SHP77 treated with DMSO at 0.1 percent for 48 hours (cell line): ENCODE results near the gene BRCC3.

Source experiments
- DNase-seq: peaks from one replicate; lab custom pipeline; 2025; lab: John Stamatoyannopoulos, UW

BRCC3 gene

DNA sequence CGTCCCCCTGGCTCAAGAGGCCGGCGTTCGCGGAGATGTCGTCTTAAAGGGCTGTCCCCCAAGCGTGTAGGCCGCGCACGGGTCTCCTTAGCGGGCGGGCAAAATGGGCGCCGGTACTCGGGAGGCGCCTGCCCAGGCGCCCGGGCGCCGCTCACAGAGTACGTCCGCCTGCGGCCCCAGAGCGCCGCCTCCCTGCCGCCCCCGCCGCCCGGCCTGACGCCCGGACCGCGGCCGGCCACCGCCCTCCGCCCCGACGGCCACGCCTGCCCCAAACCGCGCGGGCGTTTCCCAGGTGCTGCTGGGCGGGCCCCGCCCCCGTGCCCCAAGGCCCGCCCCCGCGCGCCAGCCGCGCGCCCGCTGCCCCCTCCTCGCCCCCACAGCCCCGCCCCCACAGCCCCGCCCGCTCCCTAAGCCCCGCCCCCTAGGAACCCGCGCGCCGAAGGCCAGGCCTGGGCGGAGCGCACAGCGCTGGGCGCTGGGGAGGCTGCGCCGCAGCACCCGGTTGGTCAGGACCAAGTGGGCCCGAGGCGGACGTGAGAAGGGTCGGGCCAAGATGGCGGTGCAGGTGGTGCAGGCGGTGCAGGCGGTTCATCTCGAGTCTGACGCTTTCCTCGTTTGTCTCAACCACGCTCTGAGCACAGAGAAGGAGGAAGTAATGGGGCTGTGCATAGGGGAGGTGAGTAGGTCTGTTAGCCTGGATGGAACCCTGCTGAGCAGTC lies at the start of gene BRCC3, which contains the start of the genes CMC4 and MTCP1:
TSS of gene BRCC3 (plus strand) at position 534 of the 719 bp plus-strand sequence. CDS start at position 554, 20 bp downstream.
TSS of gene CMC4 (minus strand) at position 162 of the 719 bp plus-strand sequence. CDS start 7,113 bp downstream, outside the sequence.
TSS of gene MTCP1 (minus strand) at position 162 of the 719 bp plus-strand sequence. CDS start 5,126 bp downstream, outside the sequence.
- peak; percentile 41 for DNase-seq

DNA sequence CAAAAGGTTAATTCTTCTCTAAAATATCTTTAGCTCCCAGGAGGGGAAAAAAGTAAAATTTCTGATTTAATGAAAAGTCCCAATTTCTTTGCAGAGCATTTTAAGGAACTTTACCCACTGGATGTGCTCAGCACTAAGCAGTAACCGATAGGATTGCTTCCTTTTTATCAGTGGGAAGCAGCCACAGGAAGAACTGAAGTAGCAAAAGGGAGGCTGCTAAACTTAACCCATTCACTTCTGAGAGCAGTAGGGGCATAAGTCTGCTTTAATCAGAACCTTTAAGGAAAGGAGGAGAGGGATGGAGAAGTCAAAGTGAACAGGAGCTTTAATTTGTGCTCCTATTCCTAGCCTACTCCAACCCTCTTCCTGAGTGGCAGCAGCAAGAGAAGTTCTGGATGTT lies 48.7 kb upstream of the BRCC3 start, which contains the start of gene F8:
TSS of gene F8 (minus strand) at position 139 of the 400 bp plus-strand sequence. CDS start 171 bp downstream, outside the sequence.
- DNase-seq, result no peak

DNA sequence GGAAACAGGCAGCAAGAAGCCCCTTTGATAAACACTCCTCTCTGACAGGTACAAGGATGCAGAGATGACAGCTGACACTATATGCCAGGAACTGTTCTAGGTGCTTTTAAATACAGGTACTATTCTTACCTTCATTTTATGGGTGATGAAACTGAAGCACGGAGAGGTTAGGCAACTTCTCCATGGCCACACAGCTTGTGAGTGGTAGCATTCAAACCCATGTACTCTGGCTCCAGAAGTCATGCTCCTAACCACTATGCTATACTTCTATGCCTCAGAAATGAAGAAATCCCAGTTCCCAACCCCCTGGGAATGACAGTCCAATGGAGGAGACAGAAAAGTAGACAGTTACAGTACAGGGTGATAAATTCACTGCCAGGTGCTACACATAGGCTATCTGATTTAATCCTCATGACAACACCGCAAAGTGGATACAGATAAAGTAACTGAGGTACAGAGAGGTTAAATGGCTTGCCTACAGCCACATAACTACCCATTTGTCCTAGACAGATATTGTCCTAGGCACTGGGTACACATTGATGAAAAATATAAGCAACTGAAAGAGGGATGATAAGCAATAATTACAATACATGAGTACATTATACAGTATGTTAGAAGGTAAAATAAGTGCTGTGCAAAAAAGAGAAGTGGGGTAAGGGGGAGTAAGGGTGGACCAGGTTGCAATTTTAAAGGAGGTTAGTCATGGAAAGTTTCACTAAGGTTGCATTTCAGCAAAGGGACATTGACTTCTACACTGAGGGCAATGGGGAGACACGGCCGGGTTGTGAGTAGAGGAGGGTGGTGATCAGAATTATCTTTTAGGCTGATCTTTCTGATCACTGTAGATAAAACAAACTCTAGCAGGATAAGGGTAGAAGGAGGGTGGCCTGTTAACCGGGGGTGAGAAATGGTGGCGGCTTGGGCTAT lies 47.1 kb upstream of the BRCC3 start:
- DNase-seq, result no peak

DNA sequence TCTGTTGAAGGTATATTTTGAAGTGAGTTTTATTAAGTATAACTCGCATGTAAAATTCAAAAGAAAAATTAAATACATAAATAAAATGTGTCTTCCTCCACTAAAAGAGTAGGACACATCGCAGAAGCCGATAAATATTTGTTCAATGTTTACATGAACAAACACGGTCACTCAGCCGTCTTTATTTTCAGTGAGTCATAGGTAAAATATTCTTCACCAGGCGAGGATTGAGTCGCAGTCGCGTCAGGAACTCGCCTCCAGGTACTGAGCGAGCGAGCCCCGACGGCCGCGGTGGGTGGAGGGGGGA lies 44.9 kb upstream of the BRCC3 start:
- DNase-seq, result no peak

DNA sequence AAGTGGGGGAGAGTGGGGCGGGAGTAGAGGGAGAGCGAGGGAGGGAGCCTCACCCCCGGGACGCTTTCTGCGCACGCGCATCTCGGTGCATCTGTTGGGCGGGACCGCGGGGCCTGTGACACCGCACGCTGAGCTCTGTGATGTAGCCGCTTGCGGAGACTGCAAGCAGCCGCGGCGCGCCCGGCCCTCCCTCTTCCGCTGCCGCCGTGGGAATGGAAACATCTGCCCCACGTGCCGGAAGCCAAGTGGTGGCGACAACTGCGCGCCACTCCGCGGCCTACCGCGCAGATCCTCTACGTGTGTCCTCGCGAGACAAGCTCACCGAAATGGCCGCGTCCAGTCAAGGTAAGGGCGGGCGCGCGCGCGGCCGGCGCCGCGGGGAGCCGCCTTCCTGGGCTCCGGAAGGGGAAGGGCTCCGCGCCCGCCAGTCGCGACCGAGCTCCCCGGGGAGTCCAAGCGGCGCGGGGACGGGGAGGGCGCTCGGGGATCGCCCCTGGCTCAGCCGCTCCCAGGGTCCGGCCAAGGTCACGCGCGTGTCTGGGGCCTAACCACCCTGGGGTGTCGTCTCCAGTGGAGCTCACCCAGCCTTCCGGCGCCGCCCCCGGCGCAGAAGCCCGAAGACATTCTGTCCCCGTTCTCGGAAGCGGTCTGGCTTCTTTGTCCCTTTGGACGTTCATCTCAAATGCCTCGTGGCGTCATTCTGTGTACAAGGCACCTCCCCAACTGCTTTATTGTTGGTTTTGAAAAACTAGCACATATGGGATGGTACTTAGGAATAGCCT lies 44.4 kb upstream of the BRCC3 start, which contains the start of gene FUNDC2:
TSS of gene FUNDC2 (plus strand) at position 118 of the 782 bp plus-strand sequence. CDS start at position 213, 95 bp downstream.
- peak; percentile 74 for DNase-seq

DNA sequence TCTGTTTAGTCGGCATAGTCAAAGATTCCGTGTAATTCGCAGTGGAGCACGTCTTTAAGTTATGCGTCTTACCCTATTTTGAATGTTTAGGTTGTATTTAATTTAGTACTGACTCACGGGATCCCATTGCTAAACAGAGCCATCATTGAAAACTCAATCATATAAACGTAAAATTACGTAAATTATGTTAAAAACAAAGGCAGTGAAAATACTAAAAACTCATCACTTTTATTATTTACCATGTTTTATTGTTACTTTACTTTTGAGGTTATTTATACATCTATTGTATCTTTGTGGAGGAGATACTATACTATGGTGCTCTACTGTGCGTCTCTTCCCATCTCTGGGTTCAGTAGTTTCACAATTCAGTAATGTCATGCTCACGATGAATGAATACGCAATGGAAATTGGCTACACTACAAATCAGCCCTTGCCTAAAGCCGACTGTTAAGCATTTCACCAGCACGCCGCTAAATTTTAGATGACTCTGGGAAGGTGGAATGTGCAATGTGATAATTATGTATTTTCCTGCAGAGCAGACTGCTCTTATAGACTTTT lies 43.7 kb upstream of the BRCC3 start:
- no peak for DNase-seq

DNA sequence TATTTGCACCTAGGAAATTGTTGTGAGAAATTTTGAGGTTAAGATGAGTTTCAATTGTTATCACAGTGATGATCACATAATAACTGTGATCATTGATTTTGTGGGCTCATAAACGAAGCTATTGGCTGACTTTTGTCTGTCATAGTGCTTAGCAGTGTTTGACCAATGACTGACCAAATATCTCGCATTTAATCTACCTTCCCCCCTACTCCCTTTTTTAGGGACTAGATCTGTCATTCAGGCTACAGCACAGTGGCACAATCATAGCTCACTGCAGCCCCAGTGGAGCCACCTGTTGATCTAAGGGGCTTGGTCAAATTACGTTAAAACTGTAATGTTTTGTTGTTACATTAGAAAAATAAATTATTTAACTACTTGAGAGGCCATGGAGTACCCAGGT lies 43.2 kb upstream of the BRCC3 start:
- DNase-seq, result no peak

DNA sequence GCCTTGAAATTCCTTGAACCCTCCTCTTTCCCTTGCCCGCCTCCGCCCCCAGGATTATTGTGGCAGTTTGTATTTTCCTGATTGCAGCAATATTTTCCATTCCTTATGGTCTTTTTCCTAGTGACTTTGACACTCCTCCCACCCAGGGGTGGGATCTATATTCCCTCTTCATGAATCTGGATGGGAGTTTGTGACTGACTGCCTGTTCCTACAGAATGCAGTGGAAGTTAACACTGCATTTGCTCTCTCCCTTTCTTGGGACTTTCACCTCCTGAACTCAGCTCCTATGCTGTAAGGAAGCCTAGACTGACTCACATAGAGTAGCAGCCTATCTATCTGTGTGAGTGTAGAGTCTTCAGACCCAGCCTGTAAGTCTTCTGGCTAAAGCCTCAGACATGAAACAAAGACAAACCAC lies 42.4 kb upstream of the BRCC3 start:
- DNase-seq, result no peak

DNA sequence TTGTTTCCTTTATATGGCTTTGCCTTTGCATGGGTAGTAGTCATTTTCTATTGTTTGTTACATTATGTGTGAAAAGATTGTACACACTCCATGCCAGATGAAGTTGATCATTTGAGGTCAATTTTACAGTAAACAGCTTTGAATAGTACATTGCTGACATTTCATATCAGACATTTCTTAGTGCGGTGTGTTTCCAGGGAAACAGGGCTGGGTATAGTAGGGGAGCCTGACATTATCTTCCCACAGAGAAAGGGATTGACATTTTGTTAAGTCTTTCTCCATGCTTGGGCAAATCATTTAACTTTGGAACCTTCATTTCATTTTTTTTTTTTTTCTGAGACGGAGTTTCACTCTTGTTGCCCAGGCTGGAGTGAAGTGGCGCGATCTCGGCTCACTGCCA lies 39.7 kb upstream of the BRCC3 start:
- DNase-seq, result no peak

DNA sequence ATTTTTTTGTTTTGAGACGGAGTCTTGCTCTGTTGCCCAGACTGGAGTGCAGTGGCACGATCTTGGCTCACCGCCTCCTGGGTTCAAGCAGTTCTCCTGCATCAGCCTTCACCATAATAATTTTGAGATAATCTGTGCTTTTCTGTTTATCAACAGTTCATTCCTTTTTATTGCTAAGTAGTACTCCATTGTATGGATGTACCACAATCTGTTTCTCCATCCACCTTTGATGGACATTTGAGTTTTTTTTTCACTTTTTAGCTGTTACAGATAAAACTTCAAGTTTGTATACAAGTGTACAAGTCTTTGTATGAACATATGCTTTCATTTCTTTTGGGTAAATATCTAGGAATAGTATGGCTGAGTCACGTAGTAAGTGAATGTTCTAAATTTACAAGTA lies 35.6 kb upstream of the BRCC3 start:
- no peak for DNase-seq

DNA sequence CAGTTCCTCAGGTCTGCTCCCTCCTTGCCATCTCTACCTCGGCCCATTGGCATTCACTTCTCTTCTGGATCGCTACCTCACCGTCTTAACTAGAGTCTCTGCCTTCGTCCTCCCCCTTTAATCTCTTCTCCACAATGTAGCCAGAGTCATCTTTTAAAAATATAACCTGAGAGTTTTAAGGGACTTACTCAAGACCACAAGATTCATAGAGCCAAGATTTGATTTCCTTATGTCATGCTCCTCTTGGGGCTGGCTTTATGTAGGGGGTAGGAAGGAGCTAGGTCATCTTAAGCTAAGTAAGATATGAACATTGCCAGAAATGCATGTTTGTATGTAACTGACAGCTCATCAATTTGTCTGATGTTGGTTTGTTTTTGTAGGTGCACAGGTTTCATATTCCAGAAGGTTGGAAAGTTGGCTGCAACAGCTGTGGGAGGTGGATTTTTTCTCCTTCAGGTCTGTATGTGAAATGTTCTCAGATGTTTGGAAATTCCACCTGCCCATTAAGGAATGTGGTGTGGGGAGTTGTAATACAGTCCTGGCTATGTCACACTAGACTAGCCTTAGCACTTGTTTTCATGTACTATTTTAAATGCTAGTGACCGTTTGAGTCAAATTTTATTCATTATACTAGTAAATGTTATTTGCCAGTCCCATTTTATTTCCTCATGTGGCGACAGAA lies 25.0 kb upstream of the BRCC3 start:
- no peak for DNase-seq

DNA sequence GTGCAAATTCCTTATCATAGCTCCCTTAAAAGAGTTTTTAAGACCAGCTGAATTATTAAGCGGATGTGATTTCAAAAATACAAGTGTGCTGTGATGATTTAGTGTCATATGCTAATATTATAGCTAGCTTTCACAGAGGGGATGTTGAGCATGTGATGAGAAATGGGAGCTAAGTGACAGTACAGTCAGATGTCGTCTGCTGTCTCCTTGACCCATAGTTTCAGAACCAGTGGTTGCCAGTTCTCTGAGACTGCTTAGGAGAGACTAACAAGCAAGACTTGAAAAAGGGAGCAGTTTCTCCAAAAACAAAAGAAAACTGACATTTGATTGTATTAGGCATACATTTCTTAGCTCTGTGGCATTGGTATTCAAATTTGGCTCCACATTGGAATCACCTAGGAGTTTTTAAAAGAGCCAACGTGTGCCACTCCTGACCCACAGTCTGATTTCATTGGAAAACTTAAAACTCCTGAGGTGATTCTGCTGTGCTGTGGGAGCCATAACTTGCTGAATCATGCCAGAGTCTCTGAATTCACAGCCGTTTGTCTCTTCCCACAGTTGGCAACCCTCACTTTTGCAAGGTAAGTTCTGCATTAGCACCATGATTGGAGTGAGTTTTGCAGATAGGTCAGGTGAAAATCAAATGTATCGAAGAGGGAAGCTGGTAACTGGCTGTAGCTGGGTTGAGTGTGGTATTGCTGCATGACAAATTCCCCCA lies 24.3 kb upstream of the BRCC3 start:
- no peak for DNase-seq

DNA sequence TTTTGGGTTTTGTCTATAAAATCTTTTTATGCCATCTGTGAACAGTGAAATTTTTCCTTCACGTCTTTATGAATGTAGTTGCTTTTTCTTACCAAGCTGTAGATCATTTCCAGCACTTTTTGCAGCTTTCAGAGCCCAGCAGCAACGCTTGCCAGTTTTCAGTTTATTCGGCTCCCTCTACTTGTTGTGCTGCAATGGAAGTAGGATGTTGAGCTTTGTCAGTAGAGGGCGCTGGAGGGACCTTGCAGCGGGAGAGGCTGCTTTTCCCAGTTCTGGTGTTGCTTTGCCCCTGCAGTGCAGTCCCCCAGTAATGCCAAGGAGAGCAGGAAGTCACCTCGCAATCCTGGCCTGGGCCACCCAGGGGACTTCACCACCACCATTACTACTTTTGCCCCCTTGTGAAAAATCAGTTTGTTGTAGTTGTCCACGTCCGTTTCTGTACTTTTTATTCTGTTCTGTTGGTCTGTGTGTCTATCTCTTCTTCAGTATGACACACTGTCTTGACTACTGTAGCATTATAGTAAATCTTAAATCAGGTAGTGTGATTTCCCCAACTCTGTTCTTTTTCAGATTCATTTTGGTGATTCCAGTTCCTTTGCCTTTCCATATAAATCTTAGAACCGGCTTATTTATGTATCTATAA lies 22.2 kb upstream of the BRCC3 start:
- DNase-seq, result no peak

DNA sequence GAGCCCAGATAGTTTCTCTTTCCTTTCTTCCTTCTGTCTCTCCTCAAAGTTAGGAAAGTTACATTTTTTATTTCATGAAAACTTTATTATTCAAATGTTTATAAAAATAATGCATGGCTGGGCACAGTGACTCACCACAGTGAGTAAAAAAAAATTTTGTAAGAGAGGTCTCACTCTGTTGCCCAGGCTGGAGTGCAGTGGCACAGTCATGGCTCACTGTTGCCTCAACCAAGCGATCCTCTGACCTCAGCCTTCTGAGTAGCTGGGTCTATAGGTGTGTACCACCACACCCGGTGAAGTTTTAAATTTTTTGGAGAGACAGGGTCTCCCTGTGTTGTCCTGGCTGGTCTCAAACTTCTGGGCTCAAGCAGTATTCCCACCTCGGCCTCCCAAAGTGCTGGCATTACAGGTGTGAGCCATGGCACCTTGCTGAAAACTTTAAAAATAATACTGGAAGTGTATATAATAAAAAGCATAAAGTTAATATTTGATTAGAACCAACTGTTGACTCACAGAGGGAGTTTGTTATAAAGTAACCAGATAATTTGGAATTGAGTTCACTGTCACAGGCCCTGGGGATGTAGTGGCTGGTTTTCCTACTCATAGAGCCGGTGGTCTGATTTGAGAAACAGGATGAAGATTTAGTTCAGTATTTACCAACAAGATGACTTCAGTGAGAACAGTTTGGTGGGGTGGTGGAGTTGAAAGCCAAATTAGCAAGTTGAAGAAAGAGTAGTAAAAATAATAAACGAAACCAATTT lies 18.4 kb upstream of the BRCC3 start:
- no peak for DNase-seq

DNA sequence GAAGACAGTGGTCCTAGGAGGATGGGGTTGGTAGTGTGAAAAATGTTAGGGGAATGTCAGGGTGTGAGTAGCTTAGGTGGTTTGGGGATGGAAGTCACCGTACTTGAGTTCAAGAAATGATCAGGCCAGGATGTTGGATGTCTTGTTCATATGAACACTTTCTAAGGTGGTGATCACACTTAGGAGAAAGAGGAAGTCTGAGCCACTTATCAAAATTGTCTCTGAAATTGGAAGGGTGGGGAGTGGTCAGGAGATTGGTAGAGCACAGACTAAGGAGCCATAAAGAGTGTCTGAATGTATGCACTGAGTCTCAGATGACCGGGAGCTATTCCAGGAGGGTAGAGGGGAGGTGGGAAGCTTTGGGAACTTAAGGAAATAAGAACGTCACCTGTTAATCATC lies 17.7 kb upstream of the BRCC3 start:
- DNase-seq, result no peak

DNA sequence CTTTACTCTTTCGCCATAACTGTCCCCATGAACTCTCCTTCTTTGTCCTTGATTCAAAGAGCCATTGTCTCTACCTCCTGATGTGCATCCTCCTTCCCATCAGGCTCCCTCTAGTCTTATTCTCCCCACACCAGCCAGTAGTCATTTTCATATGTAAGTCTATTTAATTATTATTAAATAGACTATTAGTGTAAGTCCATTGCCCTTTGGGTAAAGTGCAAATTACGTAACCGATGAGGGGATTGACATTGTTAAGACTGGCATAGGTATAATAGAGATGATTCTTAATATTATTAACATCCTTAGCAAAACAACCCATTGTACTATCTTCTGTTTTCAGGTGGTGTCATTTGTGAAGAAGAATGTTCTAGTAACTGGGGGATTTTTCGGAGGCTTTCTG lies 17.1 kb upstream of the BRCC3 start:
- DNase-seq, result no peak

DNA sequence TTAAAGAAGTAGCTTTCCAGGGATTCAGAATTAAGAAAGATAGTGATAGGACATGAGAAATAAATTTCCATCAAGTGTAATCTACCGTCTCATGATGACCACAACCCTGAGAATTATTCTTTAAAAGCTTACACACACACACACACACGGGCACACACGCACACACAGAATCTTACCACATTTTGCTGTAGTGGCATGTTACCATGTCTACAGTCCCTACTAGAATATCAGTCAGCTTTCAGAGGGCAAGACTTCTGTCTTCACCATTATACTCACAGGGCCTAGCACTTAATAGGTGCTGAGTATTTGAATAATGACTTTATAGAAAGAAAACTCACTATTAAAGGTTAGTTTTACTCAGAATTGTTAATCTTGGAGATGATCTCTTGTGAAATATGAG lies 15.8 kb upstream of the BRCC3 start:
- DNase-seq, result no peak

DNA sequence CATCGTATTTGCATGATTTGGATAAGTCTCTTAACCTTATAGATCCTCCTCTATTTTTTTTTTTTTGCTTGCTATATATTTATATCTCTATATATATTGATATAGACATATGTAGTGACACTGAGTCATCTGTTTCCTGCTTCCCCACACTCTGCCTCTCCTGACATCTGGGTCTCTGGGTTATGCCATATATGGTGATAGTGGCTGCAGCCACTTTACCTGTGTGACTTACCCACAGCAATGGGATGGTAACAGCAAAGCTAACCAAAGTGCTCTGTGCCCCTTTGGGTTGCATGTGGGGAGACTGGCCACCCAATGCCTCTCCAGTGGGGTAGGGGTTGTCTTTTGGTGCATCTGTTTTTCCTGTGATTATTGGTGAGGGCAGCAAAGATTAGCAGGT lies 14.8 kb upstream of the BRCC3 start:
- DNase-seq, result no peak
